Body of pancreas (tissue), 4 donors: ENCODE measurements around the gene EFCAB13.

Experiments
- POLR2A ChIP-seq, 3 donors: fragments of 450-650 bp; IDR thresholded peaks; one replicate each; pipeline ENCODE4 v1.6.1; 2016; ENCODE audit warnings: antibody characterized with exemption in 3 of 3, mild to moderate bottlenecking in 2 of 3
- TF ChIP-seq, protein P1 (sequence below), 7 experiments: fragments of 450-650 bp in 4 of 7; fragments of 200-600 bp in 3 of 7; sonication (generic) in 3 of 7; IDR thresholded peaks; one replicate each; pipeline ENCODE4 v1.5.1; 2016 to 2019; ENCODE audit warnings: antibody characterized with exemption in 7 of 7

DNA sequence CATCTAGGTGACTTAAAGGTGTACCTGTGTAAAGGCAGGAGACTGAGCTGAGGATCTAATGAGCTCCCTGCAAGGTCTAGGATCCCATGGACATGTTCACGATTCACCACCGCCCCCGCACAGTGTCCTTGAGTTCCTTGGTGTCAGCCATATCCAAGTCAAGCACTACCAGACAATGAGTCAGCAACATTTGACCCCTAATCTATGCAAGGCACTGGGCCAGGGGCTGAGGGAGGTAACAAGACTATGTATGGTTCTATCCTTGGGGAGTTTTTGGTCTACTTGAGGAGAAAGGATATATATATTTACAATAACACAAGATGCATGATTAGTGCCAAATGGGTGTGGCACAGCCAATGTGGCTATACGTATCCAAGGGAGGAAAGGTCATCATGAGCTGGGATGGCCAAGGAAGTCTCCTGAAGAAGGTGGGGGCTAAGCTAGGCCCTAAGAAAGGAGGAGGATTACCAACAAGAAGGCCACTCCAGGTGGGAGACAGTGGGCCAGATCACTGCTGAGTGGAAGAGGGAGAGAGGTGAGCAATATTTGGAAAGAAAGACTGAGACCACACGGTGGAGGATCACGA, 35.1 kb upstream of the EFCAB13 start:
- TF ChIP-seq, protein P1, sequence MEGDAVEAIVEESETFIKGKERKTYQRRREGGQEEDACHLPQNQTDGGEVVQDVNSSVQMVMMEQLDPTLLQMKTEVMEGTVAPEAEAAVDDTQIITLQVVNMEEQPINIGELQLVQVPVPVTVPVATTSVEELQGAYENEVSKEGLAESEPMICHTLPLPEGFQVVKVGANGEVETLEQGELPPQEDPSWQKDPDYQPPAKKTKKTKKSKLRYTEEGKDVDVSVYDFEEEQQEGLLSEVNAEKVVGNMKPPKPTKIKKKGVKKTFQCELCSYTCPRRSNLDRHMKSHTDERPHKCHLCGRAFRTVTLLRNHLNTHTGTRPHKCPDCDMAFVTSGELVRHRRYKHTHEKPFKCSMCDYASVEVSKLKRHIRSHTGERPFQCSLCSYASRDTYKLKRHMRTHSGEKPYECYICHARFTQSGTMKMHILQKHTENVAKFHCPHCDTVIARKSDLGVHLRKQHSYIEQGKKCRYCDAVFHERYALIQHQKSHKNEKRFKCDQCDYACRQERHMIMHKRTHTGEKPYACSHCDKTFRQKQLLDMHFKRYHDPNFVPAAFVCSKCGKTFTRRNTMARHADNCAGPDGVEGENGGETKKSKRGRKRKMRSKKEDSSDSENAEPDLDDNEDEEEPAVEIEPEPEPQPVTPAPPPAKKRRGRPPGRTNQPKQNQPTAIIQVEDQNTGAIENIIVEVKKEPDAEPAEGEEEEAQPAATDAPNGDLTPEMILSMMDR (IDR thresholded peaks at IDR 0.05): no peak
- no peak for TF ChIP-seq POLR2A (IDR thresholded peaks at IDR 0.05)
